ENCODE results near the gene MKNK1.
A peak's percentile ranks its signal among the peaks of the same experiment; 100 is the strongest.

Gene MKNK1

GRCh38 chr1:46618754-46619415 is 14.8 kb upstream of the MKNK1 start:
- DNase-seq, result no peak

GRCh38 chr1:46617833-46618232 is 13.8 kb upstream of the MKNK1 start:
- no peak for DNase-seq

GRCh38 chr1:46617108-46617800 is 13.2 kb upstream of the MKNK1 start:
- DNase-seq, result no peak

DNA sequence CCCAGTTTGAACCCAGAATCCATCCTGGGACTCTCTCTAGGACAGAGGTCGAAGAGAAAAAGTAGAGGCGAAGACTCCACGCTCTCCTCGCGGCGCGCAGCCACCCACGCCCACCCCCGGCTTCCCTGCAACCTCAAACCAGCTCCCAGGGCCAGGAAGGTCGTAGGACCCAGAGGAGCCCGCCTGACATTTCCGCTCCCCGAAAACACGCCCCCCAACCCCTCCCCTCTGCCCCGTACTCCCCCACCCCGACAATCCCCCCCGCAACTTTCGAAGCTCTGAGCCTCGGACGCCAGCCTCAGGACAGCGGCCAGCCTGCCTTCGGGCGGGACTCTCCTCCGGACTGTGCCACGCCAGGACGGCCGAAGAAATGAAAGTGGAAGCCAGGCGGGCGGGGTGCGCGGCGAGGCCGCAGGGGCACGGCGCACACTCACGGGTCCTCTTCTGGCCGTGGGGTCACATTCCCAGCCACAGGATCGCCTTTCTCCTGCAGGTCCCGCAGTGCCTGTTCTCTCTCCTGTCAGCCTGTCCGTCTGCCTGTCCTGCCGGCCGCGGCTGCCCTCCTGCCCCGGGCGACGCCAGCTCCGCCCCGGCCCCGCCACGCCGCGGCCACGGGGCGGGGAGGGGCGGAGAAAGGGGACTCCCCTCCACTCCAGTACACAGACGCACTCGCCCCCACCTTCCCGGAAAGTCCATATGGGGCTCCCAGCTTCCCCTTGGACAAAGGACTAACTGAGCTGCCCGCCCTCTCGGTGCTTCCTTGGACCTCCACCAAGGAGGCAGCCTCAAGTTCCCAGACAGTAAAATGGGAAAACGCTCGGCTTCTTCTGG is 12.4 kb upstream of the MKNK1 start, which contains the start of gene MOB3C:
MOB3C (minus strand) TSS at position 535 of the 831 bp plus-strand sequence. CDS start 3,490 bp downstream, outside the sequence.
- DNase-seq, result peak; percentile 25

- no peak for DNase-seq
These were observed 11.7 kb upstream of the MKNK1 start for GRCh38 chr1:46615735-46616134.

DNA sequence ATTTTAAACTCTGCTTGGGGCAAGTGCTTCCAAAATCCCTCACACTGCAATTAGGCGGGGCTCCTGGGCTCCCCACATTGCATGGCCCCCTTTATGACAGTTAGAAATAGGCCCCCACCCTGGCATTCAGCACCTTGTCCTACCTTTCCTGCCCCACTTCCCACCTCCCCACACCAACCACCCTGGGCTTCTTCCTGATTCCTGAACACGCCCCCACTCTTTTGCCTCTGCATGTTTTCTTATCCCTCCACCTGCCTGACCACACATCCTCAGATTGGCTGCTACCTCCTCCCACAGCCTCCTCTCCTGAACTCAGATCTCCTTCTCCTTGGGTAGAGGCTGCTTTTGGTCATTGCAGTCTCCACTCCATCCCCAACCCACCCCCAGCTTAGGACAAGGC is 11.0 kb upstream of the MKNK1 start:
- DNase-seq, result no peak

GRCh38 chr1:46614604-46614984 is 10.5 kb upstream of the MKNK1 start:
- no peak for DNase-seq

DNA sequence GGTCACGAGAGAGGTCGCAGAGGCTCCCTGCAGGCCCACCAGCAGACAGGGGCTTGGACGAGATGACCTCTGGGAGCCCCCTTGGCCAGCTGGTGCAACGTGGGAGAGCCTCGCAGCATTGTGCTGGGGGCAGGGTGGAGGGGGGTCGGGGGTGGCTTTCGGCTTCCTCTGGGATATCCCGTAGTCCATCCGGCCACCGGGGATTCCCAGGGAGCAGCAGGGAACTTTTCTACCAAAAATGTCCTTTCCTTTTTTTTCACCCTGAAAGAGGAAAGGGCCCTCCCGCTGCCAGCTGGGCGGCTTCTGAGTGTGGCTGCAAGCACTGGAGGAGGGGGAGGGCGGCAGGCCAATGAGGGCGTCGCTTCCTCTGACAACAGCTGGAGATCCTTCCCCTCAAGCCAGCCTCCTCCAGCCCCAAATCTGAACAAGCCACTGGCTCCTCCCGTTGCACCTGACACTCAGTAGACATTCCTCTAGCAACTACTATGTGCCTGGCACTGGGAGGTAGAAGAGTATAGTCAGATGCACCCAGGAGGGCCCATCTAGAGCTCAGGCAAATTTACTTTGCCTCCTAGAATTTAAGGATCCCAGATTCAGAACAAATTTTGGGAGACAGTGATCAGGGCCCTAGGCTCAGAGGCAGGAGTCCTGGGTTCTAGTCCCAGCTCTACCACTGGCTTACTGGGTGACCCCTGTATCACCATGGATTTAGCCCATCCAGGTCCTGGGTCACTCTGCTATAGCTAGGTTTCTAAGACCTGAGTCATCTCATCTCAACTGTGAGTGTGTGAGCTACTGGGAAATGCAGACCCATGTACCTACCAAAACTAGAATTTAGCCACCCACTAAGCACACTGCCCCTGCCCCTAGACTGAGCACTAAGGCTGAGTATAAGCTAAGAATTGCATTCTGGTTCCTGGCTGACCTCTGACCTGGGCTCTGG is 9.9 kb upstream of the MKNK1 start:
- DNase-seq, result no peak

- no peak for DNase-seq
These were observed 9.0 kb upstream of the MKNK1 start for GRCh38 chr1:46612937-46613660.

DNA sequence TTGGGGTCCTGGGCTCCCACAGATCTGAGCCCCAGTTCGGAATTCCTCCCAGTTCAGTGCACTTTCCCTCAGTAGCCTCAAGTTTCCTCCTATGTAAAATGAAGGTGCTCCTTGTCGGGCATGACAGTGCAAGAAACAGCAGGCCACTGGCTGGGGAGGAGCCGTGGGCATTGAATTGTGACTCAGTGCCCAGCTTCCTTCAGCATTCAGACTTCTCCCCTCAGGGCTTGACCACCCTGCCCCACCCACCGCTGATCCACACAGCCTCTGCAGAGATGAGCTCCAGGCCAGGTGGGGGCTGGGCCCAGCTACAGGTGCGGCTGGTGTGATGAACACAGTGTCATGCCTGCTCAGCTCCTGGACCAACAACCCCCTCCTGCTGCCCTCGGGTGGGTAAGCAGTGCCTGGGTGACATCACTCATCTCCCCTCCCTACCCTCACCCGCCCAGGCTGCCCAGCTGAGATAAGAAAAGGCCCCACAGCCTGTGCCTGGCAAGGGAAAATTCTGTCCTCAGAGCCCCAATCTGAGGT is 7.7 kb upstream of the MKNK1 start:
- no peak for DNase-seq

GRCh38 chr1:46607345-46608130 is 3.5 kb upstream of the MKNK1 start:
- no peak for DNase-seq

DNA sequence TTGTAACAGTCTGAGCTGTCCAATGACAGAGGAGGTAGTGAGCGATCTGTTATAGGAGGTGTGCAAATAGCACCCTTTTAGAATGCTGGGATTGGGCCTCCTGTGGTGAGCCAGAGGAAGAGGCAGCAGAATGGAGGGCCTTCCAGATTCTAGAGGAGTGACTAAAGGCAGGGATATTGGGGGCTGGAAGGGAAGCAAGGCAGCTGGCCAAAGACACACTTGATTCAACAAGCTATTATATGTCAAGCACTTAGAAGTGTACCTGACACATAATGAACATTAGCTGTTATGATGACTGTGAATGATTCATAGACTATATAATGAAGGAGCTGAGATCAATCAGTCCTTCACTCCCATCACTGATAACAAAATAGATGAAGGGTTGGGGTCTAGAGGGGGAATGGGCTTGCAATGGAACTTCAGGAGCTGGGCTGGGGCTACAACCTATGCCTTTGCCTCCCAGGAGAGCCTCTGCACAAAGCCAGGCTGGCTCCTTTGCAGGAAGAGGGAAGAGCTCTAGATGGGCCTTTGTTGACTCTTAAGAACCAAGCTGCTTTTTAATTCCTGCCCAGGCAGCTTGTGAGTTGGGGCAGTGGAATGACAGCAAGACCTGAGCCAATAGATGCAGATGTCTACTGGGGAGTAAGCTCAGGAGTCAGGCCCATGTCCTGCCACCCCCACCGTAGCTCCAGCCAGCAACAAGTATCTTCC is 2.3 kb upstream of the MKNK1 start:
- peak; percentile 88 for DNase-seq

- DNase-seq, result no peak
These were observed 1.2 kb upstream of the MKNK1 start for GRCh38 chr1:46605232-46605631.

DNA sequence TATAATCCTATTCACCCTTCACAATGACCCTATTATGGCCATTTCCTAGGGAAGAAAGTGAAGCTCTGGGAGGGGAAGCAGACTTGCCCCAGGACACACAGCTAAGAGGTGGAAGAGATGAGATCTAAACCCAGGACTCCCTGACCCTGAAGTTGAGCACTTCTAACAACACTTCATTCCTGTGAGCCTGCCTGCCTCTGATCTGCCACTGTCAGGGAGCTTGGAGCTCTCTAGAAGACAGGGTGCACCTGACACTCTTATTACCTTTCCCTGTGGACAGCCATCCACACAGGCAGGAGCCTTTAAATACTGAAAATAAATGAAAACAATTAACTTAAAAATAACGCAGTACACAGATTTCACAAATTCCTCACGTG is 599 bp downstream of the MKNK1 start:
- DNase-seq, result no peak

DNA sequence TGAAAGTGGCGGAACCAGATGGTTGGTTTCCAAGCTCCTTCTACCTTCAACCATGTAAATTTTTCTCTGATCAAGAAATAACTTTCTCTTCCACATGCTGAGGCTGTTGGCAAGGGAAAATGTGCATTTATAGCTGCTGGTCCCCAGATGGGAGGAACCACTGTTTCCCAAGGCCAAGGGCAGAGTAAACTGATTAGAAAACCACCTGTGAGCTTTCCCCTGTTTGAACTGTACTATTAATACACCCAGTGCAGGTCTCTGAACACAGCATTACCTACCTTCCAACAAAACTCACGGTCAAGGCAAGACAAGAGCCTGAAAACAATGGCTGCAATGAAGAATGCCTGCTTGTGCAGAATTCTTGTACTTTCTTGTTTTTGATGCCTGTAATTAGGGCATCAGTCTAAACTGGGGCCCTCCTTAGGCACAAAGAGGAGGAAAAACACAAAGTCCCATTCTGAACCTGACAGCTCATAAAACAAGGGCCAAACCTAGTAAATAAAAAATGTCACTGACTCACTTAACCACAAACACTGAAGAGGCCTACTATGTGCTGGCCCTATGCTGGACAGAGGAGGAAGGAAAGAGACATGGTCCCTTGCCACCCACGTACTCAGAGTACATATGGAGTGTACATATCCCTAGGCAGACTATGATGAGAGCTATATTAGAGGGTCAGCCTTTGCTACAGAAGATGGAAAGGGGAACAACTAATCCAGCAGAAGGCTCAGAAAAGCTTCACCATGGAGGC is 2.6 kb downstream of the MKNK1 start:
- peak; percentile 12 for DNase-seq

- DNase-seq, result no peak
These were observed 4.8 kb downstream of the MKNK1 start for GRCh38 chr1:46599059-46599970.

- no peak for DNase-seq
These were observed 7.2 kb downstream of the MKNK1 start for GRCh38 chr1:46596846-46597245.

- no peak for DNase-seq
These were observed 8.0 kb downstream of the MKNK1 start for GRCh38 chr1:46596036-46596435.
